ENCODE results near the gene TMEM144. TPM values are rescaled to one million over a fixed set of nuclear protein-coding genes. Genes with fewer than 3 reads are reported as not detected.
"Not testable (repeated sequence)": the region's sequence is repeated elsewhere in the genome, so short reads cannot be mapped to it uniquely, and the experiment has no call there.

Gene TMEM144
- total RNA-seq, 1 experiment from 2014 or later = 13.4 TPM

- ChIA-PET CTCF (no interaction called here), POLR2A (ENCODE audit: unreplicated experiment) (no interaction called here)
- H3K79me2 ChIP-seq (ENCODE audit: low read depth) = no peaks in the 10 kb centered on the region
- no peaks in the 10 kb centered on the region for H4K20me1 ChIP-seq (ENCODE audit: insufficient read depth)
- H3K27me3 ChIP-seq (ENCODE audit: insufficient read depth, low read depth) = no peaks in the 10 kb centered on the region
- no peak overlapping the region for H3K27ac ChIP-seq
- no peak for DNase-seq
- no peak overlapping the region for H3K4me3 ChIP-seq
- intact Hi-C loops (cut with micrococcal nuclease; ENCODE audit: unreplicated experiment) = loop anchor here (5.0 kb wide), 1 partner anchor 42 kb away; no protein-coding TSS in a partner anchor
- H3K36me3 ChIP-seq (ENCODE audit: low read depth) = no peaks in the 10 kb centered on the region
- H3F3A ChIP-seq (ENCODE audit: insufficient read depth, low read depth) = peaks cover 3% of the 10 kb centered on the region; the same call in 1 of the 2 replicates
- H2AFZ ChIP-seq = no peak overlapping the region
- H3K4me2 ChIP-seq = no peak overlapping the region
- no peaks in the 10 kb centered on the region; the same call in 1 of the 2 replicates for H3K9me2 ChIP-seq (ENCODE audit: insufficient read depth)
- TF ChIP-seq CTCF (conservative IDR thresholded peaks at IDR 0.05) (no peak), EZH2 (IDR thresholded peaks at IDR 0.05; ENCODE audit: low read depth) (no peak)
- no TSS peak for BruUV-seq (replicated peaks)
- no peaks in the 10 kb centered on the region for H3K9me3 ChIP-seq (ENCODE audit: insufficient read depth, low read depth)
- no peaks in the 10 kb centered on the region; the same call in 1 of the 2 replicates for H3K4me1 ChIP-seq (replicated peaks; ENCODE audit: insufficient read depth)
These were observed 4.6 kb downstream of the TMEM144 start for GRCh38 chr4:158214856-158215255.

GRCh38 chr4:158217763-158218162 lies 7.5 kb downstream of the TMEM144 start:
- POLR2A ChIA-PET (ENCODE audit: unreplicated experiment) = no interaction called here
- intact Hi-C loops (cut with micrococcal nuclease; ENCODE audit: unreplicated experiment) = no loop called here
- Histone ChIP-seq H3K27ac (no peak overlapping the region), H3K27me3 (ENCODE audit: insufficient read depth, low read depth) (no peaks in the 10 kb centered on the region), H3K9me3 (ENCODE audit: insufficient read depth, low read depth) (no peaks in the 10 kb centered on the region), H2AFZ (no peak overlapping the region), H3K36me3 (ENCODE audit: low read depth) (no peaks in the 10 kb centered on the region), H3K4me1 (replicated peaks; ENCODE audit: insufficient read depth) (no peaks in the 10 kb centered on the region), H3K79me2 (ENCODE audit: low read depth) (no peaks in the 10 kb centered on the region), H3F3A (ENCODE audit: insufficient read depth, low read depth) (no peaks in the 10 kb centered on the region), H3K9me2 (ENCODE audit: insufficient read depth) (no peaks in the 10 kb centered on the region; the same call in 1 of the 2 replicates), H3K4me2 (no peak overlapping the region), H3K4me3 (no peak overlapping the region), H4K20me1 (ENCODE audit: insufficient read depth) (no peaks in the 10 kb centered on the region)
- DNase-seq = no peak
- no TSS peak for BruUV-seq (replicated peaks)
- TF ChIP-seq CTCF (conservative IDR thresholded peaks at IDR 0.05) = no peak
- TF ChIP-seq EZH2 (IDR thresholded peaks at IDR 0.05; ENCODE audit: low read depth) = no peak
- CTCF ChIA-PET = no interaction called here

- intact Hi-C loops (cut with micrococcal nuclease; ENCODE audit: unreplicated experiment) = no loop called here
- no peaks in the 10 kb centered on the region for H3K79me2 ChIP-seq (ENCODE audit: low read depth)
These were observed 9.3 kb downstream of the TMEM144 start for GRCh38 chr4:158219623-158220022.

GRCh38 chr4:158224318-158224717 lies 14.0 kb downstream of the TMEM144 start:
- H2AFZ ChIP-seq; intact Hi-C loops (cut with micrococcal nuclease; ENCODE audit: unreplicated experiment): not testable (repeated sequence)

More at GRCh38 chr4:158219623-158220022, 9.3 kb downstream of the TMEM144 start:
- Histone ChIP-seq H3K4me2 (no peak overlapping the region), H4K20me1 (ENCODE audit: insufficient read depth) (no peaks in the 10 kb centered on the region), H3K4me1 (replicated peaks; ENCODE audit: insufficient read depth) (no peaks in the 10 kb centered on the region), H2AFZ (no peak overlapping the region), H3K27me3 (ENCODE audit: insufficient read depth, low read depth) (no peaks in the 10 kb centered on the region), H3K9me2 (ENCODE audit: insufficient read depth) (no peaks in the 10 kb centered on the region), H3F3A (ENCODE audit: insufficient read depth, low read depth) (no peaks in the 10 kb centered on the region), H3K9me3 (ENCODE audit: insufficient read depth, low read depth) (no peaks in the 10 kb centered on the region), H3K4me3 (no peak overlapping the region), H3K36me3 (ENCODE audit: low read depth) (no peaks in the 10 kb centered on the region), H3K27ac (no peak overlapping the region)
- POLR2A ChIA-PET (ENCODE audit: unreplicated experiment) = no interaction called here
- DNase-seq = no peak
- no TSS peak for BruUV-seq (replicated peaks)
- no peak for TF ChIP-seq CTCF (conservative IDR thresholded peaks at IDR 0.05)
- TF ChIP-seq EZH2 (IDR thresholded peaks at IDR 0.05; ENCODE audit: low read depth) = no peak
- CTCF ChIA-PET = no interaction called here

GRCh38 chr4:158224999-158225398 lies 14.7 kb downstream of the TMEM144 start:
- H3K4me3 ChIP-seq; H3F3A ChIP-seq (ENCODE audit: insufficient read depth, low read depth); H3K9me2 ChIP-seq (ENCODE audit: insufficient read depth); CTCF ChIA-PET; H3K27me3 ChIP-seq (ENCODE audit: insufficient read depth, low read depth); H4K20me1 ChIP-seq (ENCODE audit: insufficient read depth); H3K36me3 ChIP-seq (ENCODE audit: low read depth); H3K4me1 ChIP-seq (replicated peaks; ENCODE audit: insufficient read depth); H3K4me2 ChIP-seq; H2AFZ ChIP-seq; DNase-seq; intact Hi-C loops (cut with micrococcal nuclease; ENCODE audit: unreplicated experiment); H3K79me2 ChIP-seq (ENCODE audit: low read depth); BruUV-seq (replicated peaks); H3K27ac ChIP-seq; H3K9me3 ChIP-seq (ENCODE audit: insufficient read depth, low read depth): not testable (repeated sequence)
- POLR2A ChIA-PET (ENCODE audit: unreplicated experiment) = interaction anchor here (0.6 kb wide), 1 partner anchor 27 kb away, joined by 4 read pairs; no protein-coding TSS in a partner anchor

More at GRCh38 chr4:158224318-158224717, 14.0 kb downstream of the TMEM144 start:
- H3K4me1 ChIP-seq (replicated peaks; ENCODE audit: insufficient read depth); H3K9me2 ChIP-seq (ENCODE audit: insufficient read depth); POLR2A ChIA-PET (ENCODE audit: unreplicated experiment); H3K4me2 ChIP-seq; BruUV-seq (replicated peaks); H3K4me3 ChIP-seq; H3K9me3 ChIP-seq (ENCODE audit: insufficient read depth, low read depth); DNase-seq; H3F3A ChIP-seq (ENCODE audit: insufficient read depth, low read depth); H3K27ac ChIP-seq; H3K27me3 ChIP-seq (ENCODE audit: insufficient read depth, low read depth); H4K20me1 ChIP-seq (ENCODE audit: insufficient read depth); H3K36me3 ChIP-seq (ENCODE audit: low read depth); H3K79me2 ChIP-seq (ENCODE audit: low read depth): not testable (repeated sequence)
- CTCF ChIA-PET = interaction anchor here (0.7 kb wide), 1 partner anchor 975 kb away, joined by 4 read pairs; no protein-coding TSS in a partner anchor

Data from PC-9 (cell line).